Gastrocnemius medialis (tissue), 4 donors: ENCODE results near the gene PPM1G. TPM values are rescaled to one million over a fixed set of nuclear protein-coding genes. Genes with fewer than 3 reads are reported as not detected.

ENCODE experiments used
- ATAC-seq, 2 donors: fragments of 150-250 bp; one replicate each; pipeline ENCODE4 v1.9.1; 2016
- DNase-seq, 2 donors: peaks; one replicate each; pipeline ENCODE4 v3.0.0-alpha.2; 2019
- H3K27ac ChIP-seq, 4 donors: fragments of 200-600 bp; sonication (generic); 1 replicate in 1 of 4; 2 replicates in 3 of 4; pipeline ENCODE4 v1.5.1; 2016 to 2018; ENCODE audit warnings: mild to moderate bottlenecking in 2 of 4, moderate library complexity in 1 of 4
- H3K27me3 ChIP-seq, 3 donors: fragments of 200-600 bp; sonication (generic) in 2 of 3; 1 replicate in 1 of 3; 2 replicates in 2 of 3; pipeline versions ENCODE4 v1.5.1 to v1.6.0; 2016 to 2019; ENCODE audit warnings: mild to moderate bottlenecking in 1 of 3, moderate library complexity in 1 of 3
- H3K36me3 ChIP-seq, 2 donors: fragments of 200-600 bp; sonication (generic) in 1 of 2; one replicate each; pipeline ENCODE4 v1.5.1; 2017 to 2018
- H3K4me1 ChIP-seq, 2 donors: fragments of 200-600 bp; sonication (generic) in 1 of 2; one replicate each; pipeline ENCODE4 v1.5.1; 2016 to 2017; ENCODE audit warnings: mild to moderate bottlenecking in 2 of 2
- H3K4me3 ChIP-seq, 4 donors: fragments of 200-600 bp; sonication (generic) in 3 of 4; 1 replicate in 1 of 4; 2 replicates in 3 of 4; pipeline ENCODE4 v1.5.1; 2016 to 2019; ENCODE audit warnings: mild to moderate bottlenecking in 2 of 4
- H3K9me3 ChIP-seq, 3 donors: fragments of 200-600 bp; sonication (generic) in 2 of 3; 1 replicate in 1 of 3; 2 replicates in 2 of 3; pipeline ENCODE4 v1.5.1; 2016 to 2019
- CTCF ChIP-seq, 5 experiments: fragments of 450-650 bp in 3 of 5; fragments of 200-600 bp in 2 of 5; sonication (generic) in 2 of 5; IDR thresholded peaks in 4 of 5; conservative IDR thresholded peaks in 1 of 5; 1 replicate in 4 of 5; 2 replicates in 1 of 5; pipeline ENCODE4 v1.5.1; 2016 to 2019; ENCODE audit warnings: antibody characterized with exemption in 5 of 5, mild to moderate bottlenecking in 3 of 5, moderate library complexity in 3 of 5
- POLR2A ChIP-seq, 2 donors: fragments of 450-650 bp; IDR thresholded peaks; one replicate each; pipeline ENCODE4 v1.6.1; 2017; ENCODE audit warnings: antibody characterized with exemption in 2 of 2, mild to moderate bottlenecking in 2 of 2, moderate library complexity in 2 of 2
- in situ Hi-C, 4 donors: fragments of 200-750 bp; cut with MboI; loops; one replicate each; pipeline versions ENCODE4 v1.15.0 to v1.8.0; 2017; ENCODE audit warnings: low sequenced_read_pairs in 4 of 4
- intact Hi-C: fragments of 100-400 bp; cut with DNase I; formaldehyde crosslinking; loops from one replicate; pipeline ENCODE4 v1.15.1; 2023; ENCODE audit warnings: low total_unique reads
- total RNA-seq, 4 donors: library from RNA; depleted of rRNA; stranded (reverse); fragments of >200 nt; gene quantifications; one replicate each; pipeline versions ENCODE4 v1.1.0 to v1.2.3, GENCODE V29; 2016

PPM1G gene
- 100 to 1,000 TPM in 1 of 4 donors, 10 to 100 TPM in 3; 47.2 to 111 (median 92.2) TPM for total RNA-seq

DNA sequence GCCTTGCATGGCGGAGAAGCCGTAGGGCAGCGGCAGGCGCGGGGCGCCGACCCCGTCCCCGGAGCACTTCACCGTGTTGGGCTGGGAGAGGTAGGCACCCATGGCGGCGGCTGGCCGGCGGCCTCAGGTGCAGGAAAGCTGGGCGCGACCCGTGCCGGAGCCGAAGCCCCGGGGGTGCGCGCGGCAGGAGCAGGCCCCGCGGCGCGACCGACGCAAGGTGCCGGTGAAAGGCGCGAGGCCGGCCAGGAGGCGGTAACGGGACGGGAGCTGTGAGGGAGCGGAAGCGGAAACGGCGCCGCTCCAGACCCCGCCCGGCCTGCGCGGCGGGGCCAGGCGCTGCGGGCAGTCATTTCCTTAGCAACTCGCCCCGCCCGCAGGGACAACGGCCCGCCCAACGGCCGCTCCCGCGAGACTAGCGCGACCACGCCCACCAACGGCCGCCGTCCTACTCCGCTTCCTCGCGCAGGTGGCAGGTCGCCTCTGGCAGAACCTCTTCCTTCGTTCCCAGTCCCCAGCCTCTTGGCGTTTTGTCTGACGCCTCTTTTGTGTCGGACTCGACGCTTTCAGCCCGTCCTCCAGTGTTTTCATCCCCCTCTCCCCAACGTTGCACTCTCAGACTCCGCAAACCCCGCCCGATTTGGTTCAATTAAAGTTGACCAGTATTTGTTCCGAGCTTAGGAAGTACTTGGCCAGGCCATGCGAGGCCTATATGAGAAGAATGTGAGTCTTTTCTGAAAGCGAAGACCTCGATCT is at the start of gene PPM1G:
PPM1G (minus strand) TSS at position 271 of the 753 bp plus-strand sequence; CDS start at position 102, 169 bp downstream.
- peak; percentile 90 to 92 for DNase-seq
- Histone ChIP-seq H3K27me3 (no peaks in the 10 kb centered on the region), H3K4me3 (peak within 1 kb of the TSS; percentile 74 to 98 (median 96)), H3K4me1 (peaks cover 15 to 24% of the 10 kb centered on the region in 2 donors), H3K36me3 (no peaks in the 10 kb centered on the region), H3K27ac (peak within 1 kb of the TSS; percentile 89 to 97 (median 94)), H3K9me3 (no peaks in the 10 kb centered on the region)
- intact Hi-C loops (loop anchor here (1.0 to 2.0 kb wide), 4 partner anchors 19 to 220 kb away; partner anchors contain the start of genes CCDC121, GPN1, GTF3C2 and NRBP1), in situ Hi-C loops (no loop called here)
- TF ChIP-seq CTCF (IDR thresholded peaks at IDR 0.05 in 4 of 5, conservative IDR thresholded peaks at IDR 0.05 in 1 of 5) (peak in 2 of 5 experiments; percentile 12 to 16), POLR2A (IDR thresholded peaks at IDR 0.05) (peak; percentile 57 to 72)
- ATAC-seq, result peak; percentile 94 to 95

DNA sequence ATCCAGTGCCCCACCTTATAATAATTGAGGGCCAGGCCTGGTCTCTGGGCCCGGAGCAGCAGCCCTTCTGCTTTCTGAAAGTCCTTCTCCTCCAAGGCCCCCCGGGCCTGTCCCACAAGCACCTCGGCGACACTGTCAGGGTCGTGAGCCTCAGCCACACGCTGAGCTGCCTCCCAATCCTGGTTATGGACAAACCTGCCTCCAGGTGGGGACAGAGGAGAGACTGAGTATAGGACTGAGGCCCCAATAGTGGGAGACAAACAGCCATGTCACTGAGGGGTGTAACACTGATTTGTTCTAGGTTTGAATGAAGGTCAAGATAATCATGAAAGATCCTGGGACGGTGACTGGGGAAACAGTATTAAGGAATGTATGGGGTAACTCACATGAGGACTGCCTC is 44.6 kb upstream of the PPM1G start:
- in situ Hi-C loops, result loop anchor here in 1 of 4 donors (25.0 kb wide), 1 partner anchor 183 kb away; the partner anchor contains the start of genes CCDC121 and GPN1
- no peak for ATAC-seq

DNA sequence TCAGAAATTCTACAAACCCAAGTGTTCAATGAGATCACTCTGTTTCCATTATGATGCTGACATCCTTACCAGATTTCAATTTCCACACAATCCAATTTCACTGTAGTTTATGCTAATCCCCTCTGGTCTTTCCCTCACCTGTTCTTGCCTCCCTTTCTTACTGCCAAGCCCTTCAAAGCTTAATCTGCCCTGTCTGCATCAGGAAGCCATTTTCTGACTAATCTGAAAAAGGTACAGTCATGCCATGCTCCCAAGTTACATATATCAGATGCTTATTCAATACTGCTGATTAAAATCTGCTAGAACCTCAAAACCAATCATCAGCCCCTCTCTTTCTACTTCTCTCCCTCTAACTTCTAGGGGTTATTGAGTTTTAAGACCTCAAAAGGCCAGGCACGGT is 41.7 kb upstream of the PPM1G start:
- H3K27me3 ChIP-seq, result no peaks in the 10 kb centered on the region
- H3K4me1 ChIP-seq, result no peaks in the 10 kb centered on the region
- peaks cover 0 to 70% of the 10 kb centered on the region in 2 donors for H3K36me3 ChIP-seq
- TF ChIP-seq POLR2A (IDR thresholded peaks at IDR 0.05) (no peak), CTCF (IDR thresholded peaks at IDR 0.05 in 4 of 5, conservative IDR thresholded peaks at IDR 0.05 in 1 of 5) (no peak)
- no peak overlapping the region for H3K27ac ChIP-seq
- no peak for DNase-seq
- no peak overlapping the region for H3K4me3 ChIP-seq
- in situ Hi-C loops, result loop anchor here in 1 of 4 donors (25.0 kb wide), 1 partner anchor 186 kb away; the partner anchor contains the start of genes CCDC121 and GPN1
- no peaks in the 10 kb centered on the region for H3K9me3 ChIP-seq
- no peak for ATAC-seq
- intact Hi-C loops, result no loop called here

More for the DNA sequence above, 44.6 kb upstream of the PPM1G start:
- no peak for TF ChIP-seq CTCF (IDR thresholded peaks at IDR 0.05 in 4 of 5, conservative IDR thresholded peaks at IDR 0.05 in 1 of 5)
- no peak for TF ChIP-seq POLR2A (IDR thresholded peaks at IDR 0.05)
- Histone ChIP-seq H3K27ac (no peak overlapping the region), H3K4me3 (no peak overlapping the region), H3K36me3 (peaks cover 0 to 74% of the 10 kb centered on the region in 2 donors), H3K4me1 (no peaks in the 10 kb centered on the region), H3K27me3 (no peaks in the 10 kb centered on the region), H3K9me3 (no peaks in the 10 kb centered on the region)
- DNase-seq, result no peak
- intact Hi-C loops, result no loop called here

- H3K36me3 ChIP-seq, result peaks cover 0 to 45% of the 10 kb centered on the region in 2 donors
- no peaks in the 10 kb centered on the region for H3K27me3 ChIP-seq
- no peaks in the 10 kb centered on the region for H3K4me1 ChIP-seq
- intact Hi-C loops (no loop called here), in situ Hi-C loops (no loop called here)
- DNase-seq (no peak), ATAC-seq (no peak)
- H3K9me3 ChIP-seq, result no peaks in the 10 kb centered on the region
- H3K27ac ChIP-seq, result no peak overlapping the region
- no peak for TF ChIP-seq POLR2A (IDR thresholded peaks at IDR 0.05)
- no peak overlapping the region for H3K4me3 ChIP-seq
These were observed 39.0 kb upstream of the PPM1G start for GRCh38 chr2:27448381-27448780.

DNA sequence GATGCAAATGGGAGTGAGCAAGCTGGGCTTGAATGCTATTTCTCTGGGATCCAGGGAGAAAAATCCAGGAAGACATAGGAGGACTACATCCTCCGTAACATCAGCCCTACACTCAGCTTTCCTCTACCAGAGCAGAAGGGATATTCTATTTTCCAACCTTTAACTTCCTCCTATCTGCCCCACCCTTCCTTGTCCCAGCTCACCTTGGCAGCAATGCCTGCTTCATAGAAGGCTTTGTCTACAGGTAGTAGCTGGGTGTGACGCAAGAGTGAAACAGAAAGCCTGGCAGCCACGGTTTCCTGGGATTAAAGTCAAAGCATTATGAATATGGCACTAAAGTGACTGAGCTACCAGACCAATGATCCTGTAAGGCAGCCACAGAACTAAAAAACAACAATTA is 36.7 kb upstream of the PPM1G start:
- Histone ChIP-seq H3K27ac (no peak overlapping the region), H3K9me3 (no peaks in the 10 kb centered on the region), H3K4me1 (peaks cover 4 to 5% of the 10 kb centered on the region in 2 donors), H3K27me3 (no peaks in the 10 kb centered on the region), H3K36me3 (peaks cover 0 to 43% of the 10 kb centered on the region in 2 donors), H3K4me3 (no peak overlapping the region)
- in situ Hi-C loops, result no loop called here
- TF ChIP-seq POLR2A (IDR thresholded peaks at IDR 0.05), result no peak
- TF ChIP-seq CTCF (IDR thresholded peaks at IDR 0.05 in 4 of 5, conservative IDR thresholded peaks at IDR 0.05 in 1 of 5), result no peak
- DNase-seq, result peak in 1 of 2 donors; percentile 40
- intact Hi-C loops, result no loop called here
- ATAC-seq, result no peak
